Gastrocnemius medialis (tissue), 4 donors: ENCODE measurements around the gene FGF19.

Experiments used
- POLR2A ChIP-seq, 2 donors: fragments of 450-650 bp; IDR thresholded peaks; one replicate each; pipeline ENCODE4 v1.6.1; 2017; ENCODE audit warnings: antibody characterized with exemption in 2 of 2, mild to moderate bottlenecking in 2 of 2, moderate library complexity in 2 of 2
- TF ChIP-seq, protein P1 (sequence below), 5 experiments: fragments of 450-650 bp in 3 of 5; fragments of 200-600 bp in 2 of 5; sonication (generic) in 2 of 5; IDR thresholded peaks in 4 of 5; conservative IDR thresholded peaks in 1 of 5; 1 replicate in 4 of 5; 2 replicates in 1 of 5; pipeline ENCODE4 v1.5.1; 2016 to 2019; ENCODE audit warnings: antibody characterized with exemption in 5 of 5, mild to moderate bottlenecking in 3 of 5, moderate library complexity in 3 of 5

DNA sequence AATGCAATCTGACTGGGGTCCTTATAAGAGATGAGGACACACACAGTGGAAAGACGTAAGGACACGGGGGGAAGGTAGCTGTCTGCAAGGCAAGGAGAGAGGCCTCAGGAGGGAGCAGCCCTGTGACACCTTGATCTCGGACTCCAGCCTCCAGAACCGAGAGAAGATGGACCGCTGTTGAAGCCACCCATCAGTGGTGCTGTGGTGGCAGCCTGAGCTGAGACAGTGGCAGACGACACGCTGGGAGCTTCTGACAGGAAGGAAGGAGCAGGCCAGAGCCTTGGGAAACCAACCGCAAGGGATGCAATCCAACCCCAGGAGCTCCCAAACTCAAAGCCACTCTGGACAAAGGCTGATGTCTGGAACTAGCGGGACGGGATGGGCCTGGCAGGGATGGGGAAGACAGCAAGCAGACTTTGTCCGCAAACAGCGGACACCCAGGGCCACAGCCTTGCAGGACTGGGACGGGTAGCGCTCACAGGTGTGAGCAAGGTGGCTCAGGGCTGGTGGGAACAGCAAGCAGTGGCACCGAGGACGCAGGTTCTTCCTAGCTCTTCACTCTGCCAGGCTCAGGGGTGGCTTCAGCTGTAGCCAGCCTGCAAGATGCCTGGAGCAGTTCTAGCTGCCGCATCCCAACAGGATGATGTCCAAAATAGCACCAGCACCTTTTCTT is 39.6 kb downstream of the FGF19 start:
- TF ChIP-seq, protein P1, sequence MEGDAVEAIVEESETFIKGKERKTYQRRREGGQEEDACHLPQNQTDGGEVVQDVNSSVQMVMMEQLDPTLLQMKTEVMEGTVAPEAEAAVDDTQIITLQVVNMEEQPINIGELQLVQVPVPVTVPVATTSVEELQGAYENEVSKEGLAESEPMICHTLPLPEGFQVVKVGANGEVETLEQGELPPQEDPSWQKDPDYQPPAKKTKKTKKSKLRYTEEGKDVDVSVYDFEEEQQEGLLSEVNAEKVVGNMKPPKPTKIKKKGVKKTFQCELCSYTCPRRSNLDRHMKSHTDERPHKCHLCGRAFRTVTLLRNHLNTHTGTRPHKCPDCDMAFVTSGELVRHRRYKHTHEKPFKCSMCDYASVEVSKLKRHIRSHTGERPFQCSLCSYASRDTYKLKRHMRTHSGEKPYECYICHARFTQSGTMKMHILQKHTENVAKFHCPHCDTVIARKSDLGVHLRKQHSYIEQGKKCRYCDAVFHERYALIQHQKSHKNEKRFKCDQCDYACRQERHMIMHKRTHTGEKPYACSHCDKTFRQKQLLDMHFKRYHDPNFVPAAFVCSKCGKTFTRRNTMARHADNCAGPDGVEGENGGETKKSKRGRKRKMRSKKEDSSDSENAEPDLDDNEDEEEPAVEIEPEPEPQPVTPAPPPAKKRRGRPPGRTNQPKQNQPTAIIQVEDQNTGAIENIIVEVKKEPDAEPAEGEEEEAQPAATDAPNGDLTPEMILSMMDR (IDR thresholded peaks at IDR 0.05 in 4 of 5, conservative IDR thresholded peaks at IDR 0.05 in 1 of 5), result no peak
- no peak for TF ChIP-seq POLR2A (IDR thresholded peaks at IDR 0.05)
